Nephron progenitor cell (in vitro differentiated cells): ENCODE results near the gene RB1.

Source experiments
- DNase-seq: peaks from one replicate; pipeline ENCODE4 v3.0.0; 2021
- H3K27ac Mint-ChIP-seq: 2 replicates; pipeline ENCODE4 v1.8.0; 2021; ENCODE audit warnings: mild to moderate bottlenecking, moderate library complexity, mixed read lengths
- H3K27me3 Mint-ChIP-seq: 2 replicates; pipeline ENCODE4 v1.8.0; 2021; ENCODE audit warnings: mild to moderate bottlenecking, low read depth, mixed read lengths; ENCODE audit not compliant: poor library complexity
- H3K36me3 Mint-ChIP-seq: 2 replicates; pipeline ENCODE4 v1.8.0; 2021; ENCODE audit warnings: low read depth, mixed read lengths
- H3K4me1 Mint-ChIP-seq: 2 replicates; pipeline ENCODE4 v1.8.0; 2021; ENCODE audit warnings: mixed read lengths
- H3K4me3 Mint-ChIP-seq: 2 replicates; pipeline ENCODE4 v1.8.0; 2021; ENCODE audit warnings: mild to moderate bottlenecking, moderate library complexity, mixed read lengths
- H3K9me3 Mint-ChIP-seq: 2 replicates; pipeline ENCODE4 v1.8.0; 2021; ENCODE audit warnings: mild to moderate bottlenecking, moderate library complexity, mixed read lengths
- TF ChIP-seq, protein P1 (sequence below): fragments of 200-600 bp; sonication (generic); IDR thresholded peaks from 2 replicates; pipeline ENCODE4 v1.5.0; 2021; ENCODE audit warnings: antibody characterized with exemption

The RB1 gene

DNA sequence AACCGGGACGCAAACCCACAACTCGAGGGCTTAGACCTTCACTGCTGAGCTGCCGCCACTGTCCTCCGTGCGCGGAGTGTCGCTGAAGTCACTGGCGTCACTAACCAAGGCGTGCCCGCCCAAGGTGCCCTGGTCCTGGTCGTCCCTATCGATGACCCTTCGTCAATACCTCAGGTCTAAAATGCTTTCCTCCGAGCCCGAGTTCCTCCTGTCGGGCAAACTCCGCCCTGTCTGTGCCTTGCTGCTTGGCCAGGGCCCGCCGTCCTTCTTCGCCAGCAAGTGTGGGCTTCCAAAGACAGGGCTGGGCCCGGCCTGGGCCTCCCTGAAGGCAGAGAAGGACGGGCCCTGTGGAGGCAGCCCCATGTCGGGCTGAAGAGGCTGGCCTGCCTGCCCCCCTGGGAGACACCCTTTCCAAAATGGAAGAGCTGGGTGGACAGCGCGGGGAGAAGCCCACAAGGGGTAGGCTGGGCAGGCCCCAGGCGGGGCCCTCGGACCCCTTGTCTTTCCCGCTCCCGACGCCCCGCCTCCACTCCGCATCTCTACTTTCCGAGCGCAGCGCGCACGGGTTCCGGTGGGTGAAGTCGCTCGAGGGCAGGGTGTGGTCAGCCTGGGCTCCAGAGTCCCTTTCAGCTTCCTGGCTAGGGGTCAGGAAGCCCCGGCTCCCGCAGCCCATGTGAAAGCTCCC is 13.4 kb downstream of the RB1 start:
- DNase-seq = no peak
- peak overlapping the region; percentile 81 for H3K27ac Mint-ChIP-seq
- H3K36me3 Mint-ChIP-seq = peaks cover 90% of the 10 kb centered on the region
- peaks cover 71% of the 10 kb centered on the region for H3K9me3 Mint-ChIP-seq
- H3K4me1 Mint-ChIP-seq = no peaks in the 10 kb centered on the region
- TF ChIP-seq, protein P1, sequence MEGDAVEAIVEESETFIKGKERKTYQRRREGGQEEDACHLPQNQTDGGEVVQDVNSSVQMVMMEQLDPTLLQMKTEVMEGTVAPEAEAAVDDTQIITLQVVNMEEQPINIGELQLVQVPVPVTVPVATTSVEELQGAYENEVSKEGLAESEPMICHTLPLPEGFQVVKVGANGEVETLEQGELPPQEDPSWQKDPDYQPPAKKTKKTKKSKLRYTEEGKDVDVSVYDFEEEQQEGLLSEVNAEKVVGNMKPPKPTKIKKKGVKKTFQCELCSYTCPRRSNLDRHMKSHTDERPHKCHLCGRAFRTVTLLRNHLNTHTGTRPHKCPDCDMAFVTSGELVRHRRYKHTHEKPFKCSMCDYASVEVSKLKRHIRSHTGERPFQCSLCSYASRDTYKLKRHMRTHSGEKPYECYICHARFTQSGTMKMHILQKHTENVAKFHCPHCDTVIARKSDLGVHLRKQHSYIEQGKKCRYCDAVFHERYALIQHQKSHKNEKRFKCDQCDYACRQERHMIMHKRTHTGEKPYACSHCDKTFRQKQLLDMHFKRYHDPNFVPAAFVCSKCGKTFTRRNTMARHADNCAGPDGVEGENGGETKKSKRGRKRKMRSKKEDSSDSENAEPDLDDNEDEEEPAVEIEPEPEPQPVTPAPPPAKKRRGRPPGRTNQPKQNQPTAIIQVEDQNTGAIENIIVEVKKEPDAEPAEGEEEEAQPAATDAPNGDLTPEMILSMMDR = no peak
- no peaks in the 10 kb centered on the region for H3K27me3 Mint-ChIP-seq
- H3K4me3 Mint-ChIP-seq = no peak overlapping the region

DNA sequence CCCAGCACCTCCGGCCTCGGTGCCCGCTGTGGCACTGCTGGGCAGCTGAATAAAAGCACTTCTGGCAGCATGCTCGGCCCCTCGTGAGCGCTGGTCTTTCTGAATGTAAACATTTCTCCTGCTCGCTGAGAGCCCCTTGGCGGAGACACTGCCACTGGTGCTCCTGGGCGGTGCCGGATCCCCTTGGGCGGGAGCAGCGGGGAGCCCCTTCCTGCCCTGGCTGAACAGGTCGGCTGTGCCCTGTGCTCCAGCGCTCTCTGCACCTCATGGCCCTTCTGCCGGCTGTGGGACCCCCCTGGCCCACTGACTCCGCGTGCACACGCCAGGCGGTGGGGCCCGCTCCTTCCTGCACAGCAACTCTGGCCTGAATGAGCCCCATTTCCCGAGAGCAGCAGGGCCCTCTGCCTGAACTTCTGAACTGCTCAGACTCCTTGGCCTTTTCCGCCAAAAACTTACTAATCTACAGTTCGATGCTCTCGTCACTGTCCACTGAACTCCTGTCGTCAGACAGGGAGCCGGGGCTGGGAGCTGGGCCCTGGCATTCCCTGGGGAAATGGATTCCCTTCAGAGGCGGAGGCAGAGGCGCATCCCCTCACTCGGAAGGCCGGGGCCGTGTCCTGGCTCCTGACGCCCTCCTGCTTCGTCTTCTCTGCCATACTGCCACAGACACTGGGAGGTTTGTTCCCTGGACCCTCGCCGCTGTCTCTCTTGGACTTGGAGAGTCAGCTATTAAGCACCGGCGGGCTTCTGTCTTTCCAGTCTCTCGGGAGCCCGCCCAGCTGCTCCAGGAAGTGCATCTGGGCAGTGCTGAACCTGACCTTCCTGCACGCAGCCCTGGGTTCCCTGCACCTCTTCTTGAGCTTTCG is 14.2 kb downstream of the RB1 start:
- Mint-ChIP-seq H3K27me3 (peaks cover 4% of the 10 kb centered on the region), H3K4me1 (no peaks in the 10 kb centered on the region), H3K9me3 (peaks cover 78% of the 10 kb centered on the region), H3K27ac (no peak overlapping the region), H3K36me3 (peaks cover 91% of the 10 kb centered on the region), H3K4me3 (no peak overlapping the region)
- TF ChIP-seq, protein P1 = no peak
- DNase-seq = no peak

DNA sequence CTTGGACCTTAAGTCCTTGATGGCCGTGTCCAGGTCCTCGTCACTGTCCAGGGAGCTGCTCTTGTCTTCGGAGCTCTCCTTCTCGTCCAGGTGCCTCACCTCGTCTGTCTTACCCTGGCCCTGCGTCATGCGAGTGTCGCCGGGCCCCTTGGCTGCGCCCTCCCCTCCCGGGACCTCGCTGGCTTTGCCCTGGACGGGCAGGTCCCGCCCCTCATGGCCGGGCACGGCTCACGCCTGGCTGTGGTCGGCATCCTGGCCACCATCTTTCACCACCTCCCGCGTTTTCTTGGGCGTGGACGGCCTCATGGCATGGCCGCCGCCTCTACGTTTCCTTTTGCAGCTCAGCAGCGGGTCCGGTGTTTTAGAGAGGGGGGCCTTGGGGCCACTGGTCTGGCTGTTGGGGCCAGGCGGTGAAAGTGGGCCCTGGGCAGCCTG is 14.8 kb downstream of the RB1 start:
- Mint-ChIP-seq H3K9me3 (peaks cover 80% of the 10 kb centered on the region), H3K36me3 (peaks cover 91% of the 10 kb centered on the region), H3K4me3 (no peak overlapping the region), H3K4me1 (no peaks in the 10 kb centered on the region), H3K27me3 (peaks cover 4% of the 10 kb centered on the region), H3K27ac (no peak overlapping the region)
- TF ChIP-seq, protein P1 = no peak
- no peak for DNase-seq

DNA sequence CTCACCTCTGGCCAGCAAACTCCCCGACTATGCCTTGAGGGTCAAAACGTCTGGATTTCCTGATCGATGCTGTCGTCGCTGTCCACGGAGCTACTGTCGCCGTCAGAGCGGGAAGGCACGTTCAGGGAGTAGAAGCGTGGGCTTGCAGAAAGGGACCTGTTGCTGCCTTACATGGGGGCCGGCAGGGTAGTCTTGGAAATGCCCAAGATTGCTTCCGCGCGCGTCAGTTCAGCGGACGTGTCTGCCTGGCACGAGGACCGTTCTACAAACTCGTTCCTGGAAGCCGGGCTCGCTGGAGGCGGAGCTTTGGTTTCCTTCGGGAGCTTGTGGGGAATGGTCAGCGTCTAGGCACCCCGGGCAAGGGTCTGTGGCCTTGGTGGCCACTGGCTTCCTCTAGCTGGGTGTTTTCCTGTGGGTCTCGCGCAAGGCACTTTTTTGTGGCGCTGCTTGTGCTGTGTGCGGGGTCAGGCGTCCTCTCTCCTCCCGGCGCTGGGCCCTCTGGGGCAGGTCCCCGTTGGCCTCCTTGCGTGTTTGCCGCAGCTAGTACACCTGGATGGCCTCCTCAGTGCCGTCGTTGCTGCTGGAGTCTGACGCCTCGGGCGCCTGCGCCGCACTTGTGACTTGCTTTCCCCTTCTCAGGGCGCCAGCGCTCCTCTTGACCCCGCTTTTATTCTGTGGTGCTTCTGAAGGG is 15.4 kb downstream of the RB1 start:
- peaks cover 89% of the 10 kb centered on the region for H3K36me3 Mint-ChIP-seq
- peaks cover 79% of the 10 kb centered on the region for H3K9me3 Mint-ChIP-seq
- H3K27ac Mint-ChIP-seq = no peak overlapping the region
- H3K27me3 Mint-ChIP-seq = peaks cover 4% of the 10 kb centered on the region
- no peak overlapping the region for H3K4me3 Mint-ChIP-seq
- TF ChIP-seq, protein P1 = no peak
- no peak for DNase-seq
- H3K4me1 Mint-ChIP-seq = no peaks in the 10 kb centered on the region

DNA sequence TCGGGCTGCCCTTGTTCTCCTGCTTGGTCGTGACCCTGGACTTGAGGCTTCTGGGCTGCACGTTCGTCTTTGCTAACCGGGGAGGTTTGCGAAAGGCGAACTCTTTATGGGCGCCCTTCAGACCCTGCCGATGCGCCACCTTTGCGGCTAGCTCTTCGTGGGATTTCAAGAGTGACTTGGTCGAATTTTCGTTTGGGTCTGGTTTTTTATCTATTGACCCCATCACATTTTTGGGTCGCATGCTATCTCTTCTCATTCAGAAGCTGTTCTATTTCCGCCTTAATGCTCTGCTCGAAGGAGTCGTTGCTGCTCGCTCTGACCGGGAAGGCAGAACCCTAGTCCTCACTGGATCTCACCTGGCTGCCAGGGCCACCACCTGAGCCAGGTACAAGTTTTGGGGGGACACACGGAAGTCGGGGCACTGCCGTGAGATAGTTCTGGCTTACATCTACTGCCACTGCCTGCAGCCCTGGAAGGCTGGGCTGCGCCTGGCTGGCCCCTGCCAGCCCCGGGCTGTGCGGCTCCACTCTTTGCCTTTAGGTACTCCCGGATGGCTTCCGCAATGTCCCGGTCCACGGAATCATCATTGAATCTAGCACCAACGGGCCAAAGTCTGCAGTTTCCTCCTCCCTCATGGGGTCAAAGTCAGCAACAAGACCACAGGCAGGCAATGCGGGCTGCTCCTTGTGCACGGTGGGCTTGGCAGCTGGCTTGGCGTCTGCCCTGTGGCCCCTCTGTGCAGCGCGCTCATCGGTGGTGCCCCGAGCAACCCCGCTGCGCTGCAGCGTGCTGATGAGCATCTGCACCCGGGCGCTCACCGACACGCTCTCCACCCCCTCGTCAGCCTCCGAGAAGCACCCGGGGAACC is 16.2 kb downstream of the RB1 start:
- peaks cover 77% of the 10 kb centered on the region for H3K9me3 Mint-ChIP-seq

More for the DNA sequence above, 16.2 kb downstream of the RB1 start:
- Mint-ChIP-seq H3K27me3 (peaks cover 4% of the 10 kb centered on the region), H3K4me1 (no peaks in the 10 kb centered on the region), H3K4me3 (no peak overlapping the region), H3K27ac (no peak overlapping the region), H3K36me3 (peaks cover 90% of the 10 kb centered on the region)
- DNase-seq = no peak
- TF ChIP-seq, protein P1 = no peak
